NCI-H1417 treated with DMSO at 0.1 percent for 48 hours (cell line): ENCODE results near the gene VIPR2.
"Not testable (repeated sequence)": the region's sequence is repeated elsewhere in the genome, so short reads cannot be mapped to it uniquely, and the experiment has no call there.

ENCODE experiments used
- DNase-seq: peaks from one replicate; lab custom pipeline; 2025; lab: John Stamatoyannopoulos, UW

Gene VIPR2

GRCh38 chr7:159091480-159092475 is 52.9 kb downstream of the VIPR2 start:
- DNase-seq, result no peak

- DNase-seq, result no peak
These were observed 53.6 kb downstream of the VIPR2 start for GRCh38 chr7:159091041-159091440.

- DNase-seq, result no peak
These were observed 56.4 kb downstream of the VIPR2 start for GRCh38 chr7:159088016-159088865.

- DNase-seq, result no peak
These were observed 58.3 kb downstream of the VIPR2 start for GRCh38 chr7:159086301-159086925.

GRCh38 chr7:159084069-159084801 is 60.4 kb downstream of the VIPR2 start:
- DNase-seq, result no peak

GRCh38 chr7:159083698-159084068 is 61.0 kb downstream of the VIPR2 start:
- no peak for DNase-seq

- DNase-seq, result no peak
These were observed 61.5 kb downstream of the VIPR2 start for GRCh38 chr7:159083001-159083697.

GRCh38 chr7:159082075-159082474 is 62.6 kb downstream of the VIPR2 start:
- not testable (repeated sequence) for DNase-seq

GRCh38 chr7:159078911-159079270 is 65.8 kb downstream of the VIPR2 start:
- DNase-seq, result no peak

GRCh38 chr7:159078193-159078910 is 66.3 kb downstream of the VIPR2 start:
- no peak for DNase-seq

- no peak for DNase-seq
These were observed 68.3 kb downstream of the VIPR2 start for GRCh38 chr7:159076333-159076732.

GRCh38 chr7:159075563-159076238 is 69.0 kb downstream of the VIPR2 start:
- DNase-seq, result no peak

GRCh38 chr7:159071260-159071659 is 73.4 kb downstream of the VIPR2 start:
- DNase-seq, result no peak

- no peak for DNase-seq
These were observed 74.1 kb downstream of the VIPR2 start for GRCh38 chr7:159070431-159071148.

- no peak for DNase-seq
These were observed 75.7 kb downstream of the VIPR2 start for GRCh38 chr7:159068893-159069448.

GRCh38 chr7:159068488-159068811 is 76.2 kb downstream of the VIPR2 start:
- DNase-seq, result no peak

- DNase-seq, result no peak
These were observed 76.8 kb downstream of the VIPR2 start for GRCh38 chr7:159067576-159068487.
